BLaER1 treated with 17β-estradiol and CSF1 and Interleukin-3, amounts not matched to agents 10 nM and 100 nM (cell line): Measurements from ENCODE around the gene CEP250.

Source experiments
- H3K27ac ChIP-seq, 11 experiments: shearing (Covaris generic); formaldehyde crosslinking; 2 replicates each; pipeline ENCODE4 v1.8.1; 2022
- H3K27me3 ChIP-seq, 11 experiments: shearing (Covaris generic); formaldehyde crosslinking; 2 replicates each; pipeline ENCODE4 v1.8.1; 2022
- H3K36me3 ChIP-seq, 11 experiments: shearing (Covaris generic); formaldehyde crosslinking; 2 replicates each; pipeline ENCODE4 v1.8.1; 2022
- H3K4me1 ChIP-seq, 10 experiments: shearing (Covaris generic); formaldehyde crosslinking; 2 replicates each; pipeline ENCODE4 v1.8.1; 2022
- H3K4me2 ChIP-seq, 11 experiments: shearing (Covaris generic); formaldehyde crosslinking; 2 replicates each; pipeline ENCODE4 v1.8.1; 2022
- H3K4me3 ChIP-seq, 10 experiments: shearing (Covaris generic); formaldehyde crosslinking; 2 replicates each; pipeline ENCODE4 v1.8.1; 2022
- H3K9ac ChIP-seq, 11 experiments: shearing (Covaris generic); formaldehyde crosslinking; 2 replicates each; pipeline ENCODE4 v1.8.1; 2022
- H3K9me3 ChIP-seq, 11 experiments: shearing (Covaris generic); formaldehyde crosslinking; replicated peaks in 1 of 11; 2 replicates each; pipeline ENCODE4 v1.8.1; 2022
- H4K20me1 ChIP-seq, 11 experiments: shearing (Covaris generic); formaldehyde crosslinking; 2 replicates each; pipeline ENCODE4 v1.8.1; 2022
- Cebpa-rat ChIP-seq, 11 experiments: shearing (Covaris generic); IDR thresholded peaks; 2 replicates each; pipeline ENCODE4 v1.8.1; 2022

CEP250 gene

GRCh38 chr20:35454881-35455609 lies at the start of gene CEP250:
TSS of gene CEP250 (plus strand) at chr20:35455598. CDS start at chr20:35462368, 6,770 bp downstream.
- Histone ChIP-seq H3K9ac (peak within 1 kb of the TSS; percentile 90 to 99 (median 94)), H3K4me3 (peak within 1 kb of the TSS; percentile 73 to 96 (median 80)), H3K36me3 (peaks cover 0 to 11% (median 8%) of the 10 kb centered on the region in 11 experiments; a peak in 17 of 22 replicates), H3K4me2 (peak within 1 kb of the TSS; percentile 78 to 93 (median 88)), H4K20me1 (peaks cover 0 to 14% (median 0%) of the 10 kb centered on the region in 11 experiments; a peak in 3 of 22 replicates), H3K4me1 (peaks cover 25 to 43% (median 34%) of the 10 kb centered on the region in 10 experiments), H3K27me3 (no peaks in the 10 kb centered on the region), H3K27ac (peak within 1 kb of the TSS; percentile 92 to 99 (median 96)), H3K9me3 (no peaks in the 10 kb centered on the region)
- TF ChIP-seq Cebpa-rat (IDR thresholded peaks at IDR 0.05): no peak

DNA sequence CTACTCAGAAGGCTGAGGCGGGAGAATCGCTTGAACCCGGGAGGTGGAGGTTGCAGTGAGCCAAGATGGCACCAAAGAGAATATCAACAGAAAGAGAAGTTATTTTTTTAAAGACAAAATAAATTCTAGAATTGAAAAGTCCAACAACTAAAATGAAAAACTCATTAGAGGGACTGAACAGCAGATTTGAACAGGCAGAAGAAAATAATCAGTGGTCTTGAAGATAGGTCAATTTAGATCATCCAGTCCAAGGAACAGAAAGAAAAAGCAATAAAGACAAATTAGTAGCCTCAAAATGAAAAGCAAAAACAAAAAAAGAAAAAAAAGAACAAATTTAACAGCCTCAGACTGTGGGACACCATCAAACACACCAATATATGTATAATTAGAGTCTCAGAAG lies 49.6 kb upstream of the CEP250 start:
- TF ChIP-seq Cebpa-rat (IDR thresholded peaks at IDR 0.05): no peak
- Histone ChIP-seq H3K36me3 (peaks cover 58 to 87% (median 75%) of the 10 kb centered on the region in 11 experiments), H3K4me2 (no peak overlapping the region), H3K4me1 (peaks cover 2 to 21% (median 11%) of the 10 kb centered on the region in 10 experiments; a peak in 19 of 20 replicates), H3K27ac (no peak overlapping the region), H3K27me3 (no peaks in the 10 kb centered on the region), H3K9me3 (peaks cover 19 to 51% (median 40%) of the 10 kb centered on the region in 11 experiments), H3K4me3 (no peak overlapping the region), H3K9ac (no peak overlapping the region), H4K20me1 (peaks cover 0 to 15% (median 1%) of the 10 kb centered on the region in 11 experiments; a peak in 6 of 22 replicates)

DNA sequence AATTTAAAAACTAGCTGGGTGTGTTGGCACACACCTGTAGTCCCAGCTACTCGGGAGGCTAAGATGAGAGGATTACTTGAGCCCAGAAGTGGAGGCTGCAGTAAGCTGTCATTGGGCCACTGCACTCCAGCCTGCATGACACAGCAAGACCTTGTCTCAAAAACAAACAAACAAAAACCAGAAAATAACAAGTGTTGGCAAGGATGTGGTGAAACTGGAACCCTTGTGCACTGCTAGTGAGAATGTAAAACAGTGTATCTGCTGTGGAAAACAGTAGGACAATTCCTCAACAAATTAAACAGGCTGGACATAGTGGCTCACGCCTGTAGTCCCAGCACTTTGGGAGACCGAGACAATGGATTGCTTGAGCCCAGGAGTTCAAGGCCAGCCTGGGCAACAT lies 47.1 kb upstream of the CEP250 start:
- Histone ChIP-seq H3K4me1 (peaks cover 11 to 27% (median 20%) of the 10 kb centered on the region in 10 experiments; a peak in 19 of 20 replicates), H4K20me1 (peaks cover 0 to 8% (median 0%) of the 10 kb centered on the region in 11 experiments; a peak in 5 of 22 replicates), H3K9me3 (peaks cover 19 to 50% (median 37%) of the 10 kb centered on the region in 11 experiments), H3K4me2 (no peak overlapping the region), H3K27me3 (no peaks in the 10 kb centered on the region), H3K36me3 (peaks cover 45 to 68% (median 60%) of the 10 kb centered on the region in 11 experiments), H3K4me3 (no peak overlapping the region), H3K9ac (no peak overlapping the region), H3K27ac (no peak overlapping the region)
- no peak for TF ChIP-seq Cebpa-rat (IDR thresholded peaks at IDR 0.05)

- H3K9ac ChIP-seq: no peak overlapping the region
- H3K27ac ChIP-seq: no peak overlapping the region
Measured at GRCh38 chr20:35409542-35409941, 45.9 kb upstream of the CEP250 start.

GRCh38 chr20:35410613-35411012 lies 44.8 kb upstream of the CEP250 start:
- peaks cover 17 to 31% (median 25%) of the 10 kb centered on the region in 11 experiments for H3K9me3 ChIP-seq
- peaks cover 11 to 19% (median 16%) of the 10 kb centered on the region in 10 experiments; a peak in 19 of 20 replicates for H3K4me1 ChIP-seq
- H3K9ac ChIP-seq: peak overlapping the region in 9 of 11 experiments; percentile 76 to 87 (median 85); a peak in 14 of 22 replicates
- peak overlapping the region; percentile 66 to 86 (median 82) for H3K4me3 ChIP-seq
- TF ChIP-seq Cebpa-rat (IDR thresholded peaks at IDR 0.05): no peak
- H3K36me3 ChIP-seq: peaks cover 43 to 49% (median 46%) of the 10 kb centered on the region in 11 experiments
- H3K4me2 ChIP-seq: peak overlapping the region; percentile 73 to 95 (median 91)
- H4K20me1 ChIP-seq: peaks cover 0 to 8% (median 0%) of the 10 kb centered on the region in 11 experiments; a peak in 1 of 22 replicates
- H3K27me3 ChIP-seq: no peaks in the 10 kb centered on the region
- H3K27ac ChIP-seq: no peak overlapping the region

More at GRCh38 chr20:35409542-35409941, 45.9 kb upstream of the CEP250 start:
- Histone ChIP-seq H3K4me2 (no peak overlapping the region; a peak in 1 of 22 replicates), H3K27me3 (no peaks in the 10 kb centered on the region), H3K4me1 (peaks cover 11 to 27% (median 20%) of the 10 kb centered on the region in 10 experiments; a peak in 19 of 20 replicates), H3K4me3 (no peak overlapping the region), H4K20me1 (peaks cover 0 to 8% (median 0%) of the 10 kb centered on the region in 11 experiments; a peak in 5 of 22 replicates), H3K9me3 (peaks cover 19 to 39% (median 34%) of the 10 kb centered on the region in 11 experiments), H3K36me3 (peaks cover 43 to 59% (median 55%) of the 10 kb centered on the region in 11 experiments)
- no peak for TF ChIP-seq Cebpa-rat (IDR thresholded peaks at IDR 0.05)

DNA sequence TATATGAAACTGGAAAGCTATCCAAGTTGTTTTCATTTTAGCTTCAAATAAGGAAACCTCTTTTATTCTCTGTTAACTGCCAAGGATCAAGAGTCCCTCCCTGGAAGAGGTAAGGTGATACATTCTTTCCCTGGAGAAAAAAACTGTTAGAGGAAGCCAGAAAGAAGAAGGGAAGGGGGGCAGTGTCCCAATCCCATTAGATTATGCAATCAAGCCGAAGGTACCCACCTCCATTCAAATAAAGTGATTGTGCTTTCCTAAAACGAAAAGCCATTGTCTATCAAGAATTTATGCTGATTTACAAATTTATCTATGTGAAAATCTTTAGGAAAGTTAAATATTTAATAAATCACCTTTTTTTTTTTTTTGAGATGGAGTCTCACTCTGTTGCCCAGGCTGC lies 34.1 kb upstream of the CEP250 start:
- Histone ChIP-seq H3K9me3 (no peaks in the 10 kb centered on the region), H3K36me3 (no peaks in the 10 kb centered on the region), H3K4me2 (no peak overlapping the region), H3K4me1 (no peaks in the 10 kb centered on the region), H3K4me3 (no peak overlapping the region), H3K27ac (no peak overlapping the region), H3K27me3 (no peaks in the 10 kb centered on the region), H3K9ac (no peak overlapping the region), H4K20me1 (no peaks in the 10 kb centered on the region)
- no peak for TF ChIP-seq Cebpa-rat (IDR thresholded peaks at IDR 0.05)

DNA sequence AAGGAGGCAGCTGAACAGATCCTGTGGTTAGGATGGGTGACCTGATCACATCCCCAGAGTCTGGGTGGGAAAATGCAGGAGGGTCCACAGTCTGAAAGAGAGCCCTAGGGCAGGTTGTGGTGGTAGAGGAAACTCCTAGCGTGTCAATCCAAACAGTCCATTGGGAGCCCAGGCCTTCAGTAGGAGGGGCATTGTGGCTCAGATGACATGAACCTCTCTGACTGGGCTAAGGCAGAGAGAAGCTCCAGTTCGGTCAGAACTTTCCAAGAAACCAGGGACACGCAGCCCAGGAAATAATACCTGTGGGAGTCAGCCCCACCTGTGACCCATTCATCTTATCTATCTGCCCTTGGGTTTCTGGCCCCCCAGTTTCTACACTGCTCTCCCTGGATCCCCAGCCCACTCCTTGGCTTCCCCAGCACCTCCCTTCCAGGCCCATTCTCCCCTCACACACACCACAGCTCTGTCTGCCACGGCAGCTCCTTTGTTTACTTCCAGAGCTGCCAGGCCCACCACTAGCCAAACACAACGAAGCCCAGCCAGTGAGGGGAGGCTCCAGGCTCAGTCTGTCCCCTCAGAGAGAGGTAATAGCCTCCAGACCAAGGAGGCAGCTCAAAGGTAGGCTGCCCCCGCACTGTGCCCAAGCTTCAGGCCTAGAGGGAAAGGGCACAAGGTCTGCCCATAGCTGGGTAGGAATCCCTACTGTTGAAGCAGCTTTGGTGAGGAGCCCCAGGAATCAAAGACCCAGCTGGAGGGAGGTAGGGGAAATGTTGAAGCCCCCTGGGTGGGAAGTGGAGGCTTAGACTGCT lies 23.6 kb upstream of the CEP250 start:
- H4K20me1 ChIP-seq: no peaks in the 10 kb centered on the region
- H3K4me3 ChIP-seq: no peak overlapping the region
- H3K4me1 ChIP-seq: peaks cover 10 to 27% (median 15%) of the 10 kb centered on the region in 10 experiments
- H3K27ac ChIP-seq: no peak overlapping the region
- H3K9me3 ChIP-seq: no peaks in the 10 kb centered on the region
- H3K9ac ChIP-seq: no peak overlapping the region
- no peaks in the 10 kb centered on the region for H3K27me3 ChIP-seq
- TF ChIP-seq Cebpa-rat (IDR thresholded peaks at IDR 0.05): no peak
- no peaks in the 10 kb centered on the region for H3K36me3 ChIP-seq
- H3K4me2 ChIP-seq: no peak overlapping the region

GRCh38 chr20:35432430-35432735 lies 23.0 kb upstream of the CEP250 start:
- H3K9me3 ChIP-seq: no peaks in the 10 kb centered on the region
- H3K4me1 ChIP-seq: peaks cover 10 to 27% (median 15%) of the 10 kb centered on the region in 10 experiments
- H3K36me3 ChIP-seq: no peaks in the 10 kb centered on the region
- no peaks in the 10 kb centered on the region for H4K20me1 ChIP-seq
- no peaks in the 10 kb centered on the region for H3K27me3 ChIP-seq
- no peak for TF ChIP-seq Cebpa-rat (IDR thresholded peaks at IDR 0.05)
- no peak overlapping the region for H3K9ac ChIP-seq
- 0 out of 22 replicates have a peak overlapping the region, but pooled peaks of 1 of the 11 experiments have one; percentile 27 for H3K4me2 ChIP-seq
- H3K4me3 ChIP-seq: no peak overlapping the region
- H3K27ac ChIP-seq: no peak overlapping the region

DNA sequence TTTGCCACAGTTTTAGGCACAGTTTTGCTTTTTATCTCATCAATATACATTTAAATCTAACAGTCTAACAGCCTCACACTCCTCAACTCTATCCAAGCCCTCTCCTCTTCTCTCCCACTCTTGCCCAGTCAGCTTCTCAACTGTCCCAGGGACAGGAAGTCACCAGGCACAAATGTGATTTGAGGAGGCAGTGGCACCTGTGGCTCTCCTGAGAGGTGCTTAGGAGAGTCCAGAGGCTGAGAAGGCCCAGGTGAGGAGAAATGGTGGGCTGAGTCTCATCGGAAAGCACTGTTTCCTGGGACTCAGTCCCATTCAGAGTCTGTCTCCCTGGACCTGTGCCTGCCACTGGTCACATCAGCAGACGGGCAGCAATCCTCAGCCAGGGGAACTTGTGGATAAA lies 22.1 kb upstream of the CEP250 start:
- H3K27me3 ChIP-seq: no peaks in the 10 kb centered on the region
- H4K20me1 ChIP-seq: no peaks in the 10 kb centered on the region
- no peak overlapping the region for H3K27ac ChIP-seq
- H3K36me3 ChIP-seq: no peaks in the 10 kb centered on the region
- peaks cover 10 to 23% (median 13%) of the 10 kb centered on the region in 10 experiments for H3K4me1 ChIP-seq
- TF ChIP-seq Cebpa-rat (IDR thresholded peaks at IDR 0.05): no peak
- H3K4me2 ChIP-seq: no peak overlapping the region
- no peak overlapping the region for H3K9ac ChIP-seq
- no peak overlapping the region for H3K4me3 ChIP-seq
- no peaks in the 10 kb centered on the region for H3K9me3 ChIP-seq
